ENCODE results near the gene ST6GALNAC3.

Gene ST6GALNAC3

DNA sequence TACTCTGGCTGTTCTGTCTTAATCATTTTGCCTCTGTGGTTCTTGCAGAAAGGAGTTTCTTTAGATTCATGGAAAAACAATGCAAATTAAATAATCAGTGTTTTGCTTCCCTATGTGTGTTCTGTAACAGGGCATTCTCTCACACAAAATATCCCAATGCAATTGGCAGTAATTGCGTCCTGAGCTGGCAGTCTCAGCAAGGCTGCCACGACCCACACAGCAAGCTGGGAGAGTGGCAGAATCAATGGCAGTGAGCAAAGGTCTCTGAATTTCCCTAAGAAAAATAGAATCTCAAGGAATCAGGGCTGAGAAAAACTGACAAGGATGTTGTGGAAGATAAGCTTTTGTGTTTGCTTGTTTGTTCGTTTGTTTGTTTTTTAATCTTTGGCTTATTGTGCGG, 594.6 kb downstream of the ST6GALNAC3 start:
- Histone ChIP-seq H3K9ac (ENCODE audit: low read length) (no peak overlapping the region), H3K4me2 (ENCODE audit: low read depth, low read length) (no peak overlapping the region), H3K9me2 (replicated peaks; ENCODE audit: insufficient read depth, low read length) (no peaks in the 10 kb centered on the region), H3K9me3 (replicated peaks; ENCODE audit: insufficient read depth, low read length) (no peaks in the 10 kb centered on the region), H3K36me3 (replicated peaks; ENCODE audit: insufficient read depth, low read length) (no peaks in the 10 kb centered on the region), H3K27me3 (replicated peaks; ENCODE audit: insufficient read depth, low read length) (no peaks in the 10 kb centered on the region), H3K4me3 (ENCODE audit: low read length) (no peak overlapping the region), H3F3A (ENCODE audit: insufficient read depth, low read length) (no peaks in the 10 kb centered on the region), H3K79me2 (ENCODE audit: low read length) (no peaks in the 10 kb centered on the region), H4K20me1 (ENCODE audit: insufficient read depth, low read length) (no peaks in the 10 kb centered on the region), H3K4me1 (ENCODE audit: low read length) (no peaks in the 10 kb centered on the region), H3K27ac (ENCODE audit: low read length) (no peak overlapping the region), H2AFZ (ENCODE audit: low read length) (no peak overlapping the region)
- DNase-seq, result no peak
- TF ChIP-seq, protein P1, sequence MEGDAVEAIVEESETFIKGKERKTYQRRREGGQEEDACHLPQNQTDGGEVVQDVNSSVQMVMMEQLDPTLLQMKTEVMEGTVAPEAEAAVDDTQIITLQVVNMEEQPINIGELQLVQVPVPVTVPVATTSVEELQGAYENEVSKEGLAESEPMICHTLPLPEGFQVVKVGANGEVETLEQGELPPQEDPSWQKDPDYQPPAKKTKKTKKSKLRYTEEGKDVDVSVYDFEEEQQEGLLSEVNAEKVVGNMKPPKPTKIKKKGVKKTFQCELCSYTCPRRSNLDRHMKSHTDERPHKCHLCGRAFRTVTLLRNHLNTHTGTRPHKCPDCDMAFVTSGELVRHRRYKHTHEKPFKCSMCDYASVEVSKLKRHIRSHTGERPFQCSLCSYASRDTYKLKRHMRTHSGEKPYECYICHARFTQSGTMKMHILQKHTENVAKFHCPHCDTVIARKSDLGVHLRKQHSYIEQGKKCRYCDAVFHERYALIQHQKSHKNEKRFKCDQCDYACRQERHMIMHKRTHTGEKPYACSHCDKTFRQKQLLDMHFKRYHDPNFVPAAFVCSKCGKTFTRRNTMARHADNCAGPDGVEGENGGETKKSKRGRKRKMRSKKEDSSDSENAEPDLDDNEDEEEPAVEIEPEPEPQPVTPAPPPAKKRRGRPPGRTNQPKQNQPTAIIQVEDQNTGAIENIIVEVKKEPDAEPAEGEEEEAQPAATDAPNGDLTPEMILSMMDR (IDR thresholded peaks at IDR 0.05; ENCODE audit: low read length), result no peak
- no peak for TF ChIP-seq EZH2phosphoT487 (IDR thresholded peaks at IDR 0.05; ENCODE audit: low read length)
- no peak for TF ChIP-seq EZH2 (optimal IDR thresholded peaks at IDR 0.05; ENCODE audit: low read depth, low read length)

- Histone ChIP-seq H3F3A (ENCODE audit: insufficient read depth, low read length) (no peaks in the 10 kb centered on the region), H3K36me3 (replicated peaks; ENCODE audit: insufficient read depth, low read length) (no peaks in the 10 kb centered on the region), H3K4me2 (ENCODE audit: low read depth, low read length) (no peak overlapping the region), H3K9me3 (replicated peaks; ENCODE audit: insufficient read depth, low read length) (no peaks in the 10 kb centered on the region), H3K9me2 (replicated peaks; ENCODE audit: insufficient read depth, low read length) (no peaks in the 10 kb centered on the region), H2AFZ (ENCODE audit: low read length) (no peak overlapping the region), H4K20me1 (ENCODE audit: insufficient read depth, low read length) (no peaks in the 10 kb centered on the region), H3K27me3 (replicated peaks; ENCODE audit: insufficient read depth, low read length) (no peaks in the 10 kb centered on the region), H3K9ac (ENCODE audit: low read length) (no peak overlapping the region), H3K4me3 (ENCODE audit: low read length) (no peak overlapping the region), H3K4me1 (ENCODE audit: low read length) (no peaks in the 10 kb centered on the region), H3K79me2 (ENCODE audit: low read length) (no peaks in the 10 kb centered on the region), H3K27ac (ENCODE audit: low read length) (no peak overlapping the region)
- no peak for DNase-seq
- TF ChIP-seq EZH2phosphoT487 (IDR thresholded peaks at IDR 0.05; ENCODE audit: low read length) (no peak), EZH2 (optimal IDR thresholded peaks at IDR 0.05; ENCODE audit: low read depth, low read length) (no peak)
- TF ChIP-seq, protein P1 (IDR thresholded peaks at IDR 0.05; ENCODE audit: low read length), result no peak
Measured at GRCh38 chr1:76669624-76670315, 595.2 kb downstream of the ST6GALNAC3 start.

DNA sequence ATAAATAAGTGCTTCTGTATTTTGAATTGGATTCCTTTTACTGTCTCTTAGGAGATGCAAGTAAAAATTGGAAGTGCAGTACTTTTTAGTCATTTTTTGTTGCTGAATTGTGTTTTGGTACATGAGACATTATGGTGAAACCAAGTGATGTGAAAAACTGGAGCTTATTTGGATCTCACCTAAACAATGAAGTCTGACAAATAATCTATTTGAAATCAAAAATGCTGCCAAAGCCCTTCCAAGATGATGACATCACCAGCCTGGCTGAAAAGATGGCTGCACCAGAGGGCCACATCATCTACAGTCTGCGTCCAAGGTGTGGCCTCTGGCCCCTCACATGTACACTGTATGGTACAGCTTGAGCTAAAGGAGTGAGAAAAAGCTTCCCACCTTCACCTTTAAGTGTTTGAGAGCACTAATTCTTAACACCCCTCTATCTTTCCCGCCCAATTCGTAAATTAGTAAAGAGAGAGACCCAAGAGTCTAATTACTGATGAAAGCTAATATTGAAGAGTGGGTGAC, 600.2 kb downstream of the ST6GALNAC3 start:
- Histone ChIP-seq H3K9ac (ENCODE audit: low read length) (no peak overlapping the region), H3K36me3 (replicated peaks; ENCODE audit: insufficient read depth, low read length) (no peaks in the 10 kb centered on the region), H3K4me2 (ENCODE audit: low read depth, low read length) (no peak overlapping the region), H3K4me3 (ENCODE audit: low read length) (no peak overlapping the region), H3K27ac (ENCODE audit: low read length) (no peak overlapping the region), H3K79me2 (ENCODE audit: low read length) (no peaks in the 10 kb centered on the region), H4K20me1 (ENCODE audit: insufficient read depth, low read length) (no peaks in the 10 kb centered on the region), H3K27me3 (replicated peaks; ENCODE audit: insufficient read depth, low read length) (no peaks in the 10 kb centered on the region), H3F3A (ENCODE audit: insufficient read depth, low read length) (no peaks in the 10 kb centered on the region), H3K9me3 (replicated peaks; ENCODE audit: insufficient read depth, low read length) (no peaks in the 10 kb centered on the region), H3K4me1 (ENCODE audit: low read length) (no peaks in the 10 kb centered on the region), H3K9me2 (replicated peaks; ENCODE audit: insufficient read depth, low read length) (no peaks in the 10 kb centered on the region), H2AFZ (ENCODE audit: low read length) (no peak overlapping the region)
- DNase-seq, result no peak
- TF ChIP-seq EZH2 (optimal IDR thresholded peaks at IDR 0.05; ENCODE audit: low read depth, low read length), result no peak
- TF ChIP-seq, protein P1 (IDR thresholded peaks at IDR 0.05; ENCODE audit: low read length), result no peak
- no peak for TF ChIP-seq EZH2phosphoT487 (IDR thresholded peaks at IDR 0.05; ENCODE audit: low read length)

Data from MM.1S (cell line).